ENCODE results near the gene BEST4.

GRCh38 chr1:44834328-44834727 lies 46.4 kb upstream of the BEST4 start:
- TF ChIP-seq KLF1 (tag by site-specific recombination; IDR thresholded peaks at IDR 0.05) (no peak), CTCF (tag by site-specific recombination; IDR thresholded peaks at IDR 0.05) (no peak), ZNF449 (tag by site-specific recombination; IDR thresholded peaks at IDR 0.05) (no peak), ZNF768 (tag by site-specific recombination; IDR thresholded peaks at IDR 0.05) (no peak), ZNF660 (tag by site-specific recombination; IDR thresholded peaks at IDR 0.05) (no peak), ZNF830 (tag by site-specific recombination; IDR thresholded peaks at IDR 0.05; ENCODE audit: low read depth) (no peak), TCF7L2 (IDR thresholded peaks at IDR 0.05; ENCODE audit: borderline replicate concordance, low read depth, low read length) (no peak), ZNF121 (tag by site-specific recombination; IDR thresholded peaks at IDR 0.05) (no peak), ZBTB20 (tag by site-specific recombination; IDR thresholded peaks at IDR 0.05) (no peak), ZNF155 (tag by site-specific recombination; IDR thresholded peaks at IDR 0.05) (no peak)

Data from HEK293 (cell line).